HK-2 (cell line): ENCODE results near the gene ANXA7.
"Not testable (repeated sequence)": the region's sequence is repeated elsewhere in the genome, so short reads cannot be mapped to it uniquely, and the experiment has no call there.

Source experiments
- DNase-seq: peaks from one replicate; pipeline ENCODE4 v3.0.0-alpha.2; 2018; ENCODE audit not compliant: unreplicated experiment

ANXA7 gene

GRCh38 chr10:73408061-73408460 is 5.8 kb downstream of the ANXA7 start:
- peak; percentile 35 for DNase-seq

GRCh38 chr10:73407495-73407894 is 6.4 kb downstream of the ANXA7 start:
- DNase-seq: no peak

DNA sequence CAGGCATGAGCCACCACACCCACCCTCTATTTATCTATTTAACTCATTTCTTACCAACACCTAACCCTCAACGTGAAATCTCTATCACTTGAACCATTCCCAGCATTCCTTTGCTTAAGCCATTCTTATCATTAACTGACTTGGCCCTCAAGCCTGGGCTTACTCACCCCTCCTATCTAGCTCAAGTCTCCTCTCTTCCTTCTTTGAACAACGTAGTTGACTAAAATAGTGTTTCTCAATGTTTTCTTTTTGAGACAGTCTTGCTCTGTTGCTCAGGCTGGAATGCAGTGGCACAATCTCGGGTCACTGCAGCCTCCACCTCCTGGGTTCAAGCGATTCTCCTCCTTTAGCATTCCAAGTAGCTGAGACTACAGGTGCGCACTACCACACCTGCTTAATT is 7.0 kb downstream of the ANXA7 start:
- DNase-seq: no peak

DNA sequence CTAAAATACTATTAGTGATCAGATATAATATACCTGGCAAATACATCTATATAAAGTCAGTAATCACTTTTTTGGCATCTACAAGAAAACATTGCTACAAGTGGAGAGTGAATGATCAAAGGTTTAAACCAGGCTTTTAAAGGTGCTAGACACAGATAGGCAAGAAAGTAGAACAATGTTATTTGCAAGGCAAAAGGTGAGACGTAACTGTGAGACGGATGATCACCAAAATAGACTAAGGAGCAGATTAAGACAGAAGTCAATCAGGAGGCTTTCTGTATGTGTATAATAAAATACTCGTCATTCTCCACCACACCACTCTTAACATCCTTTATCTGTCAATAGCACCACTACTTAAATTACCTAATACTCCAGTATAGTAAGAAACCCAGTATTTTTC is 8.3 kb downstream of the ANXA7 start:
- DNase-seq: no peak

GRCh38 chr10:73404690-73405089 is 9.2 kb downstream of the ANXA7 start:
- no peak for DNase-seq

DNA sequence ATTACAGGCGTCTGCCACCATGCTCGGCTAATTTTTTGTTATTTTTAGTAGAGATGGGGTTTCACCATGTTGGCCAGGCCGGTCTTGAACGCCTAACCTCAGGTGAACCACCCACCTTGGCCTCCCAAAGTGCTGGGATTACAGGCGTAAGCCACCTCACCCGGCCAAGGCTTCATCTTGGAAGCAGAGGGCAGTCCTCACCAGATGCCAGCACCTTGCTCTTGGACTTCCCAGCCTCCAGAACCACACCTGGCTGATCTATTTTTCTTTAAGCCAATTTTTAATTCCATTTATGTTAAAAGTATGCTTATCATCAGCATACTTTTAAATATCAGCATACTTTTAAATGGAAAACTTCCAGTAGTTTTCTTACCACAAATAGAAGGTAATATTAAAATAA is 12.2 kb downstream of the ANXA7 start:
- no peak for DNase-seq

GRCh38 chr10:73399063-73399462 is 14.8 kb downstream of the ANXA7 start:
- DNase-seq: no peak

DNA sequence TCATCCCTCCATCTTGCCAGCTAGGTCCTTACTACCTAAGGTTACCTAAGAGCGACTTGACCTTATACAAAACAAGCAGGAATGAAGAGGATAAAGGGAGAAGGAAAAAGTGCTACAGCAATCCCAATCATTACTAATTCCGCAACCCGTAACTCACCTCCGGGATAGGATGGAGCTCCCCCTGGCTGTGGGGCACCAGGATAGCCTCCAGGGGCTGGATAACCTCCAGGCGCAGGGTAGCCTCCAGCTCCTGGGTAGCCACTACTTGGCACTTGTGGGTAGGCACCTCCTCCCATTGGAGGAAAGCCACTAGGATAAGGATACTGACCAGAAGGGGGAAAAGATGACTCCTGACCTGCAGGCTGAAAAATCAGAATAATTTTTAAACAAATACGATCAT is 15.8 kb downstream of the ANXA7 start:
- no peak for DNase-seq

DNA sequence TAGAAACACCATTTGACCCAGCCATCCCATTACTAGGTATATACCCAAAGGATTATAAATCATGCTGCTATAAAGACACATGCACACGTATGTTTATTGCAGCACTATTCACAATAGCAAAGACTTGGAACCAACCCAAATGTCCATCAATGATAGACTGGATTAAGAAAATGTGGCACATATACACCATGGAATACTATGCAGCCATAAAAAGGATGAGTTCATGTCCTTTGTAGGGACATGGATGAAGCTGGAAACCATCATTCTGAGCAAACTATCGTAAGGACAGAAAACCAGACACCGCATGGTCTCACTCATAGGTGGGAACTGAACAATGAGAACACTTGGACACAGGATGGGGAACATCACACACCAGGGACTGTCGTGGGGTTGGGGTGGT is 19.5 kb downstream of the ANXA7 start:
- not testable (repeated sequence) for DNase-seq

GRCh38 chr10:73388228-73388627 is 25.6 kb downstream of the ANXA7 start:
- no peak for DNase-seq

GRCh38 chr10:73386583-73386982 is 27.3 kb downstream of the ANXA7 start:
- DNase-seq: no peak

DNA sequence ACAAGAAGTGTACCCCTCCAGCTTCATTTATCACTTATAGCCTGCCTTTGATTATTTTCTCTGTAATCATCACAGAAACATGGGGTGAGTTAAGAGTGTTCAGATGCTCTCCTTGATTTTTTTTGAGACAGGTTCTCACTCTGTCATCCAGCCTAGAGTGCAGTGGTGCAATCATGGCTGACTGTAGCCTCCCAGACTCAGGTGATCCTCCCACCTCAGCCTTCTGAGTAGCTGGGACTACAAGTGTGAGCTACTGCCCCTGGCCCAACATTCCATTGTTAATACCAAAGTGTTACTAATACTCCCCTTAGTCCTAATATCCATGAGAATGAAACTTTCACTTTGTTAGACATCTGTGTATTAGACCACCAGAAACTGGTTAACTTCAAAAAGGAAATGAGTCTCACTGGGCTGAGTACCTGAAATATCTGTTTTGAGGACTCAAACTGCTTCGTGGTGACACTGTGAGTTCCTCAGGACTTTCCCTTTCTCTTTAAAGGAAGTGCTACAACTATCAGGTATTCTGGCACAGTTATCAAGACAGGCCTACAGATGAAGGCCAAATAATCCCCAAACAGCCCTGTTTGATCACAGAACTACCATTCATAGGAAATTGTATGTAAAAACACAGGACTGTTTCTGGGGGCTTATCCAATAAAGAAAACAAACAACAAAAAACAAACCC is 34.7 kb downstream of the ANXA7 start:
- DNase-seq: no peak

DNA sequence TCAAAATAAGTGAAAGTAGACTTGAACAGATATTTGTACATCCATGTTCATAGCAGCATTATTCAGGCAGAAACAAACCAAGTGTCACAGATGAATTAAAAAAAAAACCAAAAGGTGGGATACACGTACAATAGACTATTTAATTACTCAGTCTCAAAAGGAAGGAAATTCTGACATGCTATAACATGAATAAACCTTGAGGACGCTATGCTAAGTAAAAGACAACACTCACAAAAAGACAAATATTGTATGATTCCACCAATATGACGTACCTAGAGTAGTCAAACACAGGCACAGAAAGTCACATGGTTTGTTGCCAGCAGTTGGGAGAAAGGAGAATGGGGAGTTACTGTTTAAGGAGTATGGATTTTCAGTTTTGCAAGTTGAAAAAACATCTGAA is 37.2 kb downstream of the ANXA7 start:
- no peak for DNase-seq

GRCh38 chr10:73368238-73368637 is 45.6 kb downstream of the ANXA7 start:
- no peak for DNase-seq

GRCh38 chr10:73366381-73367298 is 47.2 kb downstream of the ANXA7 start:
- no peak for DNase-seq

- no peak for DNase-seq
Measured at GRCh38 chr10:73364964-73365363, 48.9 kb downstream of the ANXA7 start.

DNA sequence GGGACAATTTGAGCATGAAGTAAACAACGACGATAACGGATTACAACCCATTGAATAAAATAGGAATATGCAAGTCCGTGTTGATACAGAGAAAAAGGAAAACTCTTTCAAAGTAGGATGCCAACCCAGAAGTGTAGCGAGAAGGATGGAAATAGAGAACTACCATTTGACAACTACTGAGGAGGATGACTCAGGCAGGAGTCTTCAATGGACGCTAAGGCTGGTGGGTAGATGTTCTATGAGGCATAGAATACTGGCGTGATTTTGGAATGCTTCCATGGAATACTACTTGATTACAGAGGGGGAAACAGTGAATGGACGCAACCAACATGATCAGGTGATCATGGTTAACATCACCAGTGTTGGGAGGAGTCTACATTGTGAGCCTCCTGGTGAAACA is 54.4 kb downstream of the ANXA7 start:
- DNase-seq: no peak

GRCh38 chr10:73358331-73359279 is 55.3 kb downstream of the ANXA7 start, which contains the start of gene CFAP70:
CFAP70 (minus strand) TSS chr10:73358864; CDS start chr10:73354796, 4,068 bp downstream.
- peak; percentile 96 for DNase-seq

- no peak for DNase-seq
Measured at GRCh38 chr10:73357821-73358220, 56.0 kb downstream of the ANXA7 start.

DNA sequence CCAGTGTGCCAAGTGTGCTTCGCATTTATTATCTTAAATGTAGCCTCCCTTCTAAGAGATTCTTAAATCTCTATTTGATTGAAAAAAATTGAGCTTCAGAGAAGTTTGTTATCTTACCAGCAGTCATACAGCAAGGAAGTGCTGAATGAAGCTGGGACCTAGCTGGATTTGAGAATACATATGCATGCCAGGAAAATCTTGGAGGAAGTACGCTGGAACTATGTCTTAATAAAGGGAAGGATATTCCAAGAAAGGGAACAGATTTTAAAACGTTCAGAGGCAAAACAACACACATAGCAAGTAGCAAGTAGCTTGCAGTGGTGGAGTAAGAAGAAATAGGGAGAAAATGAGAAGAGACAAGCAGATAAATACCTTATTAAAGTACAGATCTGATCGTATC is 56.7 kb downstream of the ANXA7 start:
- no peak for DNase-seq

- no peak for DNase-seq
Measured at GRCh38 chr10:73344269-73344668, 69.6 kb downstream of the ANXA7 start.

- DNase-seq: no peak
Measured at GRCh38 chr10:73340121-73340520, 73.7 kb downstream of the ANXA7 start.
